HG03558 (cell line): Measurements from ENCODE around the gene ESR1.
"Not testable (repeated sequence)": the region's sequence is repeated elsewhere in the genome, so short reads cannot be mapped to it uniquely, and the experiment has no call there.

ENCODE experiments used
- ATAC-seq: cut with Tn5 transposase; IDR thresholded peaks from one replicate; pipeline ENCODE4 v1.9.1; 2021; ENCODE audit warnings: moderate number of reproducible peaks; ENCODE audit not compliant: unreplicated experiment; ENCODE audit errors: extremely low read depth

Gene ESR1

DNA sequence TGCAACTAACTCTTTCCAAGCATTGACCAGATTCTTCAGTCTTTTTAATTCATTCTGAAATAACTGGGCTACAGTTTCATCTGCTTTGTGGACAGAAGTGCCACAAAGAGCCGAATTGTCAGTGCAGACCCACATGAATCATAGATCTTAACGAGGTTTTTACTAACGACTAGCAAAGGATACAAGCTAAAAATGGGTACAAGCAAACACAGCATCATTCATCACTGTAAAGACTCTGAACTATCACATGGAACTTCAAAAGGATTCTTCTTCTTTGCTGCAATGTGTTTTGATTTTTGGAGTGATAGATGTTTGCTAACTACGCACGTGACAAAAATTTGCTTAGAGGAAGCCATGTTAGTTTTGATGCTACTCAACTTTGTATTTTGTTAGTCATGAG, 227.1 kb downstream of the ESR1 start:
- ATAC-seq, result no peak

DNA sequence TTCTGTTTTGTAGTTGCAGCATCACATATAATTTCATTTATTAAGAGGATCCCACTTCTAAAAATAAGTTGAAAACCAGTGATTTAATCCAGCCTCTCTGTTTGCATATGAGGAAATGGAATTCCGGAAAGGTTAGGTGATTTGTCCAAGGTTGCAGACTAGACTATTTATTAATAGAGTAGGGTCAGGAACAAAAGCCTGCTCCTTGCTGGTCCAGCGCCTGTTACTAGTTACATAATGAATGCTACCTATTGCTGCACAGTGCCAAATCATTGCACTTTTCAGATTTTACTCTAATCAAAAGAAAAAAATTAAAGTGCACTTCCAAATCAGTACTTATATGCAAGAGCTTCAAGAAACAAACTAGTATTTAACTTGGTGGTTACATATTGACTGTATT, 238.6 kb downstream of the ESR1 start:
- no peak for ATAC-seq

DNA sequence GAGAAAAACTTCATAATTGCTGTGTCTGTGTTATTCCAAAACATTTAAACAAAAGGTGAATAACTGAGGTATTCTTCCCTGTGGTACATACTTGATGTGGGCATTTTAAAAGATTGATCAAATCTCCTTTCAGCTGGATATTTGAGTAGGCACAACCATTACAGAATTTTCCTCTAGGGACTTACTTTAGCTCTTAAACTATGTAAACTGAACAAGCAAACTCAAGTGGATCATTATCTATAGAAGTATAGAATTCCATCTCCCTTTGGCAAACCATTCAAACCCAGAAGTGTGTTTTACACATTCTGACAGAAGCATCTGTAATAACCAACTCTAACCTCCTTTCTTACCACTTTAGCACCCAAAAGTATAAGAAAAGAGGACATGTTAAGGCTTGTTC, 241.4 kb downstream of the ESR1 start:
- no peak for ATAC-seq

GRCh38 chr6:152049502-152049901, 242.0 kb downstream of the ESR1 start:
- no peak for ATAC-seq

DNA sequence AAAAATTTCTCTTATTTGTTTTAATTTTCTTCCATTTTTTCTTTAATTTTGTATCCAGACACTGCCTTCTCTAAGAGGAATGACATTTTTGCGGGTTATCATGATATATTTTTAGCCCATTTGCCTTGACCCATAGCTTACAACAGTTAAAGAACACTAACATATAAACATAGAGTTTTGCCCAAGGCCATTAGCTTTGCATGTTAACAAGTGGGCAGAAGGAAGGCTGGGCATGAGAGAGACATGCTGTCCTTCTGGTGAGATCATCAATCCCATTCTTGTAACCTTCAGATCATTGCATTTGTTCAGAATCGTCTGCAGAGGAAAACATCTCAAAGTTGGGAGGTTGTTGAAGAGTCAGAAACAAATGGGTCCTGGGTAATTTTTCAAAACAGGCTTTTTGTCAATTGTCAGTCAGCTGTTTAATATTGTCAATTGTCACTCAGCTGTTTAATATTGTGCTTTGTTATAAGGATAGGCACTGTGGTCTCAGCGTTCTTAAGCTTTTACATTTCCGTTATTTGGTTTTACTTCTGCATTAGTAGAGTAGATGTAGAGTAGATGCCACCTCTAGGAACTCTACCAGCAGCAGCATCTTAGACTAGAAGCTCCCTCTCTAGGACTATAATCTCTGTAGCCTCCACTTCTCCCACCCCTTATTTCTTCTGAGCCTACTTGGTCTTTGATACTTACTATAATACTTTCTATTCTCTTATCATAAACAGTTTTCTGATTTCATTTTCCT, 243.1 kb downstream of the ESR1 start:
- no peak for ATAC-seq

GRCh38 chr6:152052061-152052460, 244.6 kb downstream of the ESR1 start:
- ATAC-seq, result no peak

- ATAC-seq, result no peak
Observed at GRCh38 chr6:152053332-152053731, 245.8 kb downstream of the ESR1 start.

DNA sequence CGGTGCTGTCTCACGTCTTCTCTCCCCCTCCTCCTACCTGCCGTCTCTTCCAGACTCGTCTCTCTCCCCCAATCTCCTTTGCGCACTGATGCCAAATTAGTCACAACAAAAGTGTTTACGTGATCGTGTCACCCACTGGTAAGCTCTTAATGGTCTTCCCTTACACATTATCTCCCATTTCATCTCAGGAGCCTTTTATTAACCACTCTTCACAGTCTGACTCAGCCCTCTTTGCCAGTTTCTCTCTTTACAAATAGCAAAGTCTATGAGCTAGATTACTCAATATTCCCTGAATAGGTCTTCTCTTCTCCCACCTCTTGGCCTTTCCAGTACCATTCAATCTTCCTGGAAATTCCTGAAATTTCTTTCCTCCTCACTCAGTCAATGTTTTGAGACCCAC, 247.0 kb downstream of the ESR1 start:
- no peak for ATAC-seq

DNA sequence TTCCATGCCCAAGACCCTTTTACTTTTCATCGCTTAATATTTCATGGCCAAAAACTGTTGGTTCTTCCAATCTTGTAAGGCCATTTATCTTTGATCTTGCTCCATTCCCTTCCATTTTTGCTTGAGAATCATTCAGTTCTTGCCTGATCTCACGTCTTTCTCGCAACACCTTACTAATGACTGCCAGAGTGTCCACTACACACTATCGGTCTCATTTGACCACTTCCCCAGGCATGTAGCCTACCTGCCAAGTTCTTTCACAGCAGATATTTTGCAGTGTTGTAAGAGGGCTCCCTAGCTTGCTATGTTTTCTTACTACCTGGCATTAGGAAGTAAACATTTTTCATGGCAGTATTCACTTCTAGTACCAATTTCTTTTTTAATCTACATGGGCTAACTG, 248.0 kb downstream of the ESR1 start:
- no peak for ATAC-seq

DNA sequence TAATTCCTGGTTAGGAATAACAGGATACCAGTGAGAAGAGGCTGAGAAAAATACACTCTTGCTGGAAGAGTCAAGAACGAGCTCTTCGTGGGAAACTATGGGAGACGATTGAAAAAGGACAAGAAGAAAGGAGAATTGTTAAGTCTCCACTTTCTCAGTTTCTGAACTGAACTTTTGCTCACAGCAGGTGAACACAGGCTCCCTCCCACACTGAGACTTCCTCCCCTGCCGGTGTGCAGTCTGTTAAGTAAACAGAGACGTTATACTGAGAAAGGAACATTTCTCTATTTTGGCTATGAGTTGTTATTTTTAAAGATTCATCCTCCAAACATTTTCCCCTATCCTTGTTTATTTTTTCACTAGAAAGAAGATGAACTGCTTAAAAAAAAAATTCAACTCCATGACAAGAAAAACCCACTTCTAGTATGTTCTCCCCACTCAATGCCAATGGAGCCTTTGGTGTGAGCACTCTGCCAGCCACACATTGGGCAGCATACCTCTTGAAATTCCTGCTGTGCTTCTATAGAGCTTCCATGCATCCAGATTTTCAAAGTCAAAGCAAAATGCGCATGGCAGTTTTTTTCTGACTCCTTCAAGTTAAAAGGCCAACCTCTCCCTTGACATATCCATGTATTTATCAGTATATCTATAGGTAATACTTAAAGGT, 250.5 kb downstream of the ESR1 start:
- no peak for ATAC-seq

DNA sequence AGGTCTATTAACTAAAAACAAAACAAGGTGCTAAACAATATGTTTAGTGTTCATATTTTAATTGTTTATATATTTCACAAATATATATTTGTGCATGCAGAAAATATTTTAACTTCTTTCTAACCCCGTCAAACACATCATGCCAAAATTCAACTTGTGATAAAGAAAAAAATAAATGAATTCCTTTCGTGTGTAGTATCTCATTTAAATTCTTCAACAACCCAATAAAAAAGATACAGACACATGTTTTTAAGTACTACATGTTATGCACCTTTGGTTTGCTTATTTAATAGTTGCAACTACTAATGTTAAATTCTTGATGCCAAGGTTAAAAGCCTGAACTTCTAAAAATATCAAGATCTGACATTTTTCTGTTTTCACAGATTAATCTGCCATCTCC, 252.4 kb downstream of the ESR1 start:
- no peak for ATAC-seq

DNA sequence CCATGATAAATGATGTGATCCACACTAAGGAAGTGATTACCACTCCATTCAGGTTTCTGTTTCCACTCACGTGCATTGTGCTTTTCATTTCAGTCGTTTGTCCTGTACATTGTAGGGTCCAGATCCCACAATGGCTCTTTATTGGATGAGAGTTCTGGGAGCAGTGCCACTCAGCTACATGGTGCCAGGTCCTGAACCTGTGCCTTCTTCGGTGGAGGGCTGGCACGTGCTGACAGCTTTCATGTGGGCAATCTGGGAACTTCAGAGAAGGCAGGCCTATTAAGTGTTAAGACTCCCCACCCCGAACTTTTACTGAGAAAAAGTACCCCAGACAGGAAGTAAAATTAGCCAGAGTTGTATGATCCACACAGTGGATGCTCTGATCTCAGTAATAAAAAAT, 255.0 kb downstream of the ESR1 start:
- ATAC-seq, result no peak

DNA sequence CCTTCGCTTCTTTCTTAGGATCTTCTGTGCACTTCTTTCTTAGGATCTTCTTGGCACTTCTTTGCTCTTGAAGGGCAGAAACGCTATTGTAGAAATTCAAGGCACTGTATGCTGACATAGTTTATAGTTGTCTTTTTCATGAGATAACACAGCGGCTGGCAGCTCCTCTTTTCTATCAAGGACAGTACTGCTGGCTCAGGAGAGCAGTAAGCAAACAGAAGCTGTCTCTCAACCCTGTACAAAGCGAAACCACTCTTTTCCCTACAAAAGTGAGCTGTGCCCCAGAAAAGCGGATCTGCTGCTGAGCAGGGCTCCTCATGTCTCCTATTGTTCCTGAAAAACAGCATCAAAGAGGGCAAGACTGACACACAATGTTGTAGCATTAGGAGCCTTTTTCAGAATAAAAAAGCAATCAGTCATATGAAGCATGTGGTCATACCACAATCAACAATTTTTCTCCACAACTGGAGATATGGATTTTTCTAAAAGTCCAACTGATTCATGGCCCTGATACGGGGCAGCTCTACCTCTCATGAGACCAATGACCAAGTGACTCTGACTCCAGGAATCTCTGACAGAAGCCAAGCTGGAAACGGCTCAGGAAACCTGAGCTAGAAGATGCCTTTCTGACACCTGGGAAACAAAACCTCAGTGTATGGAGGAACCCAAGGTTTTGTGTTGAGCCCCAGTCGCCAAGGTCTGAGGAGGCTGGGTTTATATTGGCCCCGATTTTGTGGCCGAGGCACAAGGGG, 255.9 kb downstream of the ESR1 start:
- ATAC-seq, result no peak

DNA sequence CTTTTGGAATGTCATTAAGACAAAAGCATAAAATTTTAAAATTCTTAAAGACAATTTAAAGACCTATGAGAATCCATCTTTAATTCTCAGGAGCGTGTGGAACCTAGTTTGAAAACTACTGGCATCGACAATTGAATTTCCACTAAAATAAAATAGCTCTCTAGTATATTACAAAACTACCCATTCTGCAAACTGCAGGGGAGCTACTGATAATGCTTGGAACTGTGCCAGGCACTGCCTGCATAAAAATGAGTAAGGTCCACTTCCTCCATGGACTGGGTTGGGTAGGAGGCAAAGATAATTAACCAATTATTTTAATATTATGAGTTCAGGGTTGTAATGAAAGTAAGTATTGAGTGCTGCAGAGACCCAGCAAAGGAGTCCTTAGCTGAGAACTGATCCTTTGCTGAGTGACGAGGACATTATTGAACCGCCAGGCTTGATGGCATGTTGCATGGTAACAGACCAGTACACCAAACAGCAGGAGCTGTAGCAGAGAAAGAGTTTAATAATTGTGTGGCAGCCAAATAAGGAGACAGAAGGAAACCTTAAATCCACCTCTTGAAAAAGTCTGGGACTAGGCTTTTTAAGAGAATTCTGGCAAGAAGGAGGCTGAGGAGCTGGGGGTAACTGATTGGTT, 261.3 kb downstream of the ESR1 start:
- no peak for ATAC-seq

DNA sequence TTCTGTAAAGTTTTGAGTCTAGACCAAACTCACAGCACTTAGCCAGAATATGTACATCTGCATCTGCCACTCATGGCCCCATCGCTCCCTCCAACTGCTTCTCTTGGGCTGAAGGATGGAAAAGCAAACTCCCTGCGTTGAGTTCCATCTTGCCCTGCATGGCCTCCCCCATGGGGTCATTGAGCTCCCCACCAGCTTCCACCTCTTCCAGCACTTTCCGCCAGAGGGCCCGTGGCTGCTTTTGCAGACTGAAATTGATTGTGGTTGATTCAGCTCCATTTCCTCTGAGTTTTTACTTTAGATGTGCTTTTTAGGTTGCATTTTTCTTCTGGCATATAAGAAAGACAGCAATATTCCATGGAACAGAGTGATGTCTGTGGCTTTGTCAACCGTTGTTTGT, 263.1 kb downstream of the ESR1 start:
- no peak for ATAC-seq

GRCh38 chr6:152071318-152071717, 263.8 kb downstream of the ESR1 start:
- no peak for ATAC-seq

DNA sequence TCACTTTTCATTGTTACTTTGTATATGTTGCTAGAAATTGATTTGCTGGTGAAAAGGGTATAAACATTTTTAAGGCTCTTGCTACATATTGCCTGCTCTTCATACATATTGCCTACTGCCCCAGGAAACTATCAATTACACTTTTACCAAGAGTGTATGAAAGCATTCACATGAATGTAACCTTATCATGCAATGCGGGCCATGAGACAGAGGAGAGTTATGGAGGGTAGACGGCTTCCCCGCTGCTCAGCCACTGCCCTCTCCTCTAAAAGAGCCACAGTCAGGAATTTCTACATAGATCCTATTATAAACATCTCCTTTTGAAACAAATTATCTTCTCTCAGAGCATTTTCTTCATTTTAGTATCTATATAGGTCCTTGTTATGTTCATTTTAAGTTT, 264.4 kb downstream of the ESR1 start:
- no peak for ATAC-seq

- not testable (repeated sequence) for ATAC-seq
Observed at GRCh38 chr6:152076242-152076641, 268.8 kb downstream of the ESR1 start.

GRCh38 chr6:152078001-152078400, 270.5 kb downstream of the ESR1 start:
- no peak for ATAC-seq

DNA sequence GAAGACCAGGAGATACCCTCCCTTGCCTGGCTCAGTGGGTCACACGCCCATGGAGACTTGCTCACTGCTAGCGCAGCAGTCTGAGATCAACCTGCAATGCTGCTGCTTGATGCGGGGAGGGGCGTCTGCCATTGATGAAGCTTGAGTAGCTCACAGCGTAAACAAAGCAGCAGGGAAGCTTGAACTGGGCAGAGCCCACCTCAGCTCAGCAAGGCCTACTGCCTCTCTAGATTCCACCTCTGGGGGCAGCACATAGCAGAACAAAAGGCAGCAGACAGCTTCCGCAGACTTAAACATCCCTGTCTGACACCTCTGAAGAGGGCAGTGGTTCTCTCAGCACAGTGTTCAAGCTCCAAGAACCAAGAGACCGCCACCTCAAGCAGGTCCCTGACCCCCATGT, 271.3 kb downstream of the ESR1 start:
- no peak for ATAC-seq

DNA sequence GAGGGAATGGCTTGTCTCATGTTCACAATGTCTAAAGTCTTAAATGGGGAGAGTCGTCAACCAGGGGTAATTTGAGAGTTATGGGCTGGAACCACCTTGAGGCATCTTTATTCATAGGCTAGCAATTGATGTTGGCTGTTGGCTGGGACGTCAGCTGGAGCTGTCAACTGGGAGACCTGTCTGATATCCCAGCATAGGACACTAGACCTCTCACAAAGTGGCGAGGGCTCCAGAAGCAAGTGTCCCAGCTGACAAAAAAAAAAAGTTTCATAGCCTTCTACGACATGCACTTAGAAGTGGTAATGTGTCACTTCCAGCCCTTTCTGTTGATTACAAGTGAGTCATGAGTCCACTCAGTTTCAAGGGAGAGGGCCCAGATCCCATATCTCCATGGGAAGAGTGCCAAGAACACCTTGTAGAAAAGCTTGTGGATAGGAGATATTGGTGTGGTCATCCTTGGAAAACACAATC, 278.0 kb downstream of the ESR1 start:
- no peak for ATAC-seq
